Activated CD4-positive, alpha-beta memory T cell treated with anti-CD3 and anti-CD28 coated beads, Interleukin-2, amount 10 ng/mL, durations not matched to agents 7 days and 5 days (primary cell): ENCODE measurements around the gene FITM1. TPM values are rescaled to one million over a fixed set of nuclear protein-coding genes. Genes with fewer than 3 reads are reported as not detected.
A peak's percentile ranks its signal among the peaks of the same experiment; 100 is the strongest.

Experiments
- CTCF ChIA-PET: fragments of 350-600 bp; sonication (Branson Sonifier 250); formaldehyde crosslinking; loops from one replicate; lab custom pipeline; 2021; ENCODE audit warnings: antibody characterized with exemption, inconsistent platforms; lab: Charles Lee
- POLR2A ChIA-PET: fragments of 350-600 bp; sonication (Branson Sonifier 250); formaldehyde crosslinking; loops from one replicate; lab custom pipeline; 2021; ENCODE audit warnings: antibody characterized with exemption; lab: Charles Lee
- DNase-seq: peaks from one replicate; pipeline ENCODE4 v3.0.0-alpha.2; 2020
- H3K27ac Mint-ChIP-seq: one replicate; pipeline ENCODE4 v1.8.0; 2021; ENCODE audit warnings: mild to moderate bottlenecking, mixed read lengths
- H3K27me3 Mint-ChIP-seq: one replicate; pipeline ENCODE4 v1.8.0; 2021; ENCODE audit warnings: mixed read lengths
- H3K36me3 Mint-ChIP-seq: one replicate; pipeline ENCODE4 v1.8.0; 2021; ENCODE audit warnings: low read depth, mixed read lengths
- H3K4me1 Mint-ChIP-seq: one replicate; pipeline ENCODE4 v1.8.0; 2021; ENCODE audit warnings: mixed read lengths
- H3K4me3 Mint-ChIP-seq: one replicate; pipeline ENCODE4 v1.8.0; 2021; ENCODE audit warnings: mild to moderate bottlenecking, mixed read lengths
- H3K9me3 Mint-ChIP-seq: one replicate; pipeline ENCODE4 v1.8.0; 2021; ENCODE audit warnings: mixed read lengths
- total RNA-seq, 2 experiments: library from RNA; stranded (reverse); gene quantifications; one replicate each; pipeline ENCODE4 v1.2.3, GENCODE V29; 2021

Gene FITM1
- 1 to 10 TPM; 1.3 to 1.4 TPM for total RNA-seq

- Mint-ChIP-seq H3K4me3 (no peak within 1 kb of the TSS), H3K27me3 (no peaks in the 10 kb centered on the region), H3K36me3 (peaks cover 5% of the 10 kb centered on the region), H3K4me1 (peaks cover 17% of the 10 kb centered on the region), H3K9me3 (no peaks in the 10 kb centered on the region), H3K27ac (no peak within 1 kb of the TSS)
- POLR2A ChIA-PET: interaction anchor here (0.8 to 21.4 kb wide), 3 partner anchors 10 to 31 kb away, joined by 3 to 448 read pairs (median 4); partner anchors contain the start of genes DCAF11, IRF9 and NRL
- CTCF ChIA-PET: no interaction called here
- DNase-seq: no peak
Observed at GRCh38 chr14:24130380-24130716, at the start of gene FITM1. Gene FITM1 (plus strand): TSS chr14:24130659. CDS start chr14:24131564, 905 bp downstream.

GRCh38 chr14:24080888-24081738 lies 49.3 kb upstream of the FITM1 start:
- peaks cover 32% of the 10 kb centered on the region for H3K4me1 Mint-ChIP-seq
- H3K27ac Mint-ChIP-seq: peak overlapping the region; percentile 75
- no peaks in the 10 kb centered on the region for H3K36me3 Mint-ChIP-seq
- H3K27me3 Mint-ChIP-seq: peaks cover 11% of the 10 kb centered on the region
- ChIA-PET POLR2A (interaction anchor here (0.7 to 5.1 kb wide), 22 partner anchors 9 to 162 kb away, joined by 3 to 105 read pairs (median 6); partner anchors contain the start of genes CPNE6, DCAF11, DHRS4L2 and EMC9), CTCF (interaction anchor here (0.7 to 4.3 kb wide), 14 partner anchors 10 to 252 kb away, joined by 3 to 82 read pairs (median 4); partner anchors contain the start of genes CARMIL3, CPNE6, IRF9 and PCK2)
- H3K9me3 Mint-ChIP-seq: no peaks in the 10 kb centered on the region
- DNase-seq: peak; percentile 83
- peak overlapping the region; percentile 74 for H3K4me3 Mint-ChIP-seq

DNA sequence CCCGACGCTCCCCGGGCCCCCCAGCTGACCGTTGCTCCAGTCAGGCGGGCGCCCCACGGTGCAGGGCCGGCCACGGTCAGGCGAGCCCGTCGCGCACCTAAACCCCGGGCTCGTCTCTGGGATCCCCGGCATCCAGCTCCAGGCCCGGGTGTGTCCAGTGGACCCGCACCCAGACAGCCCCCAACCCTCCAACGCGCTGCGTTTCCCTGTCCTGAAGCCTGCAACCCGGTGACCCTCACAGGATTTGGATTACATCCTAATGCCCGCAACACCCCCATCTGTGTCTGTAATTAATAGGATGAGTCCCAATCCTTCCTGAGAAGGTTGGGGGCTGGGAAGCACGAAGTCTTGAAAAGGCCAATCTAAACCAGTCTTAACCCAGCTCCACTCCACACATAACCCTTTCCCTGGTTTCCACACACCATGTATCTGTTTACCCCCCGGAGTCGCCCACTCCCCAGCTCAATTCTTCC lies 48.7 kb upstream of the FITM1 start:
- H3K36me3 Mint-ChIP-seq: no peaks in the 10 kb centered on the region
- POLR2A ChIA-PET: interaction anchor here (1.1 to 5.1 kb wide), 15 partner anchors 8 to 79 kb away, joined by 3 to 105 read pairs (median 9); partner anchors contain the start of genes DCAF11, IRF9, NRL and PCK2

DNA sequence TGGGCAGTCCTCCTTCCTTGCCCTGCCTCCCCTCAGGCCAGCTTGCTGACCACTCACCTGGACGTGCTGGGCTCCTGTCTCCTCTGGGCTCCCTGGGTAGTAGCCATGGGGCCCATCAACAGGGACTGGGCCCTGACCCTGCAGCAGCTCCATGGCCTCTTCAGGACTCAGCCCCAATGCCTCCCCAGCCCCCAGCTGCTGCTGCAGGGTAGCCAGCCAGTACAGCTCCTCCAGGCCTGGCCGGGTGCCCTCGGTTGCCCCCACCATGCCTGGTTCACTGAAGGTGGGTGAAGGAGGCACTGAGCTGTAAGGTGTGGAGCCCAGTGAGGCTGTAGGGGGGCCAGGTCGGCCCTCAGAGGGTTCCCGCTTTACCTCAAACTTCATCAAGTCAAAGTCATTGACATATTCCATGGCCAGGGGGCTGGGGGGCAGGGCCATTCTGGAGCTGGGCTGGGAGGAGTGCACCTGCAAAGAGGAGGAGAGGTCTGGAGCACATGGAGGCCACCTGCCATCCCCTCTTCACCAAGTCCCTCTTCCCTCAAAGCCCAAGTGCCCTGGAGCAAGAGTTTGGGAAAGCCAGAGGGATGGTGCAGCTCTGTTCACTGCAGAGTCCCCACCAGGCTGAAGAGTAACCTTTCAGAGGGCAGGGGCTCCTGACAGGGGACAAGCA lies 47.9 kb upstream of the FITM1 start:
- Mint-ChIP-seq H3K4me1 (peaks cover 25% of the 10 kb centered on the region), H3K4me3 (peak overlapping the region; percentile 74), H3K27me3 (peaks cover 11% of the 10 kb centered on the region), H3K36me3 (no peaks in the 10 kb centered on the region), H3K9me3 (no peaks in the 10 kb centered on the region), H3K27ac (no peak overlapping the region)
- ChIA-PET CTCF (interaction anchor here (3.6 to 4.3 kb wide), 3 partner anchors 10 to 26 kb away, joined by 33 to 82 read pairs (median 41); partner anchors contain the start of gene PCK2), POLR2A (interaction anchor here (0.9 to 5.1 kb wide), 11 partner anchors 8 to 78 kb away, joined by 3 to 105 read pairs (median 9); partner anchors contain the start of genes DCAF11, EMC9, IRF9 and NRL)
- no peak for DNase-seq

More for the DNA sequence above, 48.7 kb upstream of the FITM1 start:
- Mint-ChIP-seq H3K4me3 (peak overlapping the region; percentile 74), H3K9me3 (no peaks in the 10 kb centered on the region), H3K27ac (peak overlapping the region; percentile 64), H3K27me3 (peaks cover 11% of the 10 kb centered on the region), H3K4me1 (peaks cover 26% of the 10 kb centered on the region)
- CTCF ChIA-PET: interaction anchor here (1.1 to 4.3 kb wide), 6 partner anchors 11 to 66 kb away, joined by 3 to 82 read pairs (median 20); partner anchors contain the start of genes PCK2 and RNF31
- DNase-seq: no peak

DNA sequence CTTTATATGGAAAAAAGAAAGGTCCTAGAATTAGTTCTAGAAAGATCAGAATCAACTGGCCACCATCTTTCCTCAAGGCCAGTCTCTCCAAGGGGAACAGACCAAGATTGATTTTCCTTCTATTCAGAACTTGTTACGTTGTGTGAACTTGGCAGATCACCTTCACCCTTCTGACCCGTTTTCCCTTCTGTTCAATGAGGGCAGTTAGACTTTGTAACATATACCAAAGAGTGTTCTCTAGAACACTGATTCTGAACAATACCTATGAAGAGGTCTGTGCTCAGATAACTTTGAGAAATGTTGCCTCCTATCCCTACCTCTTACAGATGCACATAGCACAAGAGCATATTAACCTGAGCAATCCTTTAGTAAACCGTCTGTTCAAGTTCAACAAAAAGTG lies 47.0 kb upstream of the FITM1 start:
- ChIA-PET CTCF (interaction anchor here (3.6 kb wide), 1 partner anchor 25 kb away, joined by 33 read pairs; no protein-coding TSS in a partner anchor), POLR2A (interaction anchor here (0.9 to 5.1 kb wide), 2 partner anchors 10 to 31 kb away, joined by 4 to 105 read pairs; partner anchors contain the start of genes DCAF11, NRL and PCK2)
- DNase-seq: no peak
- no peaks in the 10 kb centered on the region for H3K9me3 Mint-ChIP-seq
- peaks cover 11% of the 10 kb centered on the region for H3K27me3 Mint-ChIP-seq
- H3K36me3 Mint-ChIP-seq: no peaks in the 10 kb centered on the region
- H3K4me1 Mint-ChIP-seq: peaks cover 25% of the 10 kb centered on the region
- H3K27ac Mint-ChIP-seq: no peak overlapping the region
- H3K4me3 Mint-ChIP-seq: no peak overlapping the region

DNA sequence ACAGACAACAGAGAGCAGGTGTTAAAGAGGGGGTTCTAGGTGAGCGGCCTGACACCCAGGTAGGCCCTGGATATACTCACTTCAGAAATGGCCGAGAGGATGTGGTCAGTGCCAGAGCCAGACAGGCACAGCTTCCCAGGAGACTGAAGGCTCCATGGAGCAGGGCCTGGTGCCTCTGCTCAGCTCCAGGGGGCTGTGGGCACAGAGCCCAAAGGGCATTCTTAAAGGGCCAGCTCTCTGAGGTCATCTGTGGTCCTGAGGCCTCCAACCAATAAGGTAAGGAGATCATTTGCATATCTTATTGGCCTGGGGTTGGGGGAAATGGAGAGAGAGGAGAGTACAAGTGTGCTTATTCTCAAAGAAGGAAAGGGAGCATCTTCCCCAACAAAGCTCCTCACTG lies 46.0 kb upstream of the FITM1 start:
- H3K27me3 Mint-ChIP-seq: peaks cover 11% of the 10 kb centered on the region
- ChIA-PET POLR2A (interaction anchor here (1.1 to 3.2 kb wide), 3 partner anchors 8 to 30 kb away, joined by 4 to 13 read pairs (median 9); partner anchors contain the start of genes DCAF11, NRL and PCK2), CTCF (interaction anchor here (0.7 to 3.1 kb wide), 3 partner anchors 10 to 24 kb away, joined by 3 to 9 read pairs (median 3); partner anchors contain the start of gene PCK2)
- DNase-seq: no peak
- no peaks in the 10 kb centered on the region for H3K36me3 Mint-ChIP-seq
- no peak overlapping the region for H3K27ac Mint-ChIP-seq
- H3K9me3 Mint-ChIP-seq: no peaks in the 10 kb centered on the region
- peaks cover 21% of the 10 kb centered on the region for H3K4me1 Mint-ChIP-seq
- H3K4me3 Mint-ChIP-seq: no peak overlapping the region

GRCh38 chr14:24085215-24085614 lies 45.2 kb upstream of the FITM1 start:
- ChIA-PET CTCF (interaction anchor here (0.7 to 3.1 kb wide), 3 partner anchors 10 to 23 kb away, joined by 3 to 9 read pairs (median 3); no protein-coding TSS in a partner anchor), POLR2A (interaction anchor here (2.0 to 3.2 kb wide), 2 partner anchors 9 to 29 kb away, joined by 9 to 13 read pairs; partner anchors contain the start of genes DCAF11, NRL and PCK2)
- Mint-ChIP-seq H3K9me3 (no peaks in the 10 kb centered on the region), H3K4me1 (peaks cover 19% of the 10 kb centered on the region), H3K36me3 (no peaks in the 10 kb centered on the region), H3K4me3 (no peak overlapping the region), H3K27ac (no peak overlapping the region), H3K27me3 (peaks cover 11% of the 10 kb centered on the region)
- DNase-seq: no peak

DNA sequence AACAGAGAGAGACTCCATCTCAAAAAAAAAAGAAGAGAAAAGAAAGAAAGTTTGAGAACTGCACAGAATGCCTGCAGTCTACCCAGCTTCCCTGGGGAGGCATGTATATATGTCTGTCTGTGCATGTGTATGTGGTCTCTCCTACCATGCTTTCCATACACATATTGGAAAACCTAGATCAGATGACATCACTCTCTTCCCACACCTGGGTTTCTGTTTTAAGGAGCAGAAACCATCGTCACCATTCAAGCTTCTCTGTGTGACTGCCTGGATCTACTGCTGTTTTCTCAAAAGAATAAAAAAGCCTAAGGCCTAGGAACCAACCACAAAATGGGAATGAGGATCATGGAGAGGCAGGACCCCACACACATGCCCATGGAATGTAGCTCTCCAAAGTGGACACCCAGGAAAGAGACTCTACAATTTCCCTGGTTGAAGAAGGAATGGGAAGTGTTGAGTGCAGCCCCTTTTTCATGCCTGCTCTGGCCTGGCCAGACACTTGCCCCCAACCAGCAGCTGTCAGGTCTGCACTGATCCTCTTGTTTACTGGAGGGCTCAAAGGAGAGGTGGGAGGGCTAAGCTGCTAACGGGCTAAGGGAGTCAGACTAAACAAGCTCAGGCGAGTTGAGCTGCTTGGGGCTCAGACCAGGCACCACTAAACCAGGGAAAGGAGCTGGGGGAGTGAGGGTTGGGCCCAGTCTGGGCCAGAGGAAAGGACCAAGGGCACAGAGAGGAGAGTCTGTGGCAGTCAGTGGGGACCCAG lies 44.1 kb upstream of the FITM1 start:
- ChIA-PET POLR2A (interaction anchor here (2.0 to 3.2 kb wide), 2 partner anchors 8 to 28 kb away, joined by 9 to 13 read pairs; partner anchors contain the start of genes DCAF11, NRL and PCK2), CTCF (interaction anchor here (0.7 to 3.1 kb wide), 5 partner anchors 11 to 30 kb away, joined by 3 to 9 read pairs (median 3); no protein-coding TSS in a partner anchor)
- Mint-ChIP-seq H3K4me3 (no peak overlapping the region), H3K36me3 (no peaks in the 10 kb centered on the region), H3K4me1 (peaks cover 14% of the 10 kb centered on the region), H3K27ac (no peak overlapping the region), H3K27me3 (peaks cover 11% of the 10 kb centered on the region), H3K9me3 (no peaks in the 10 kb centered on the region)
- no peak for DNase-seq

- POLR2A ChIA-PET: interaction anchor here (3.2 kb wide), 1 partner anchor 8 kb away, joined by 13 read pairs; the partner anchor contains the start of gene PCK2
Observed at GRCh38 chr14:24087004-24087403, 43.5 kb upstream of the FITM1 start.

GRCh38 chr14:24088095-24088494 lies 42.4 kb upstream of the FITM1 start:
- POLR2A ChIA-PET: no interaction called here
- no peak for DNase-seq
- Mint-ChIP-seq H3K9me3 (no peaks in the 10 kb centered on the region), H3K4me1 (peaks cover 15% of the 10 kb centered on the region), H3K4me3 (no peak overlapping the region), H3K27ac (no peak overlapping the region), H3K27me3 (peaks cover 3% of the 10 kb centered on the region), H3K36me3 (no peaks in the 10 kb centered on the region)
- CTCF ChIA-PET: interaction anchor here (1.2 to 12.0 kb wide), 3 partner anchors 13 to 32 kb away, joined by 3 to 254 read pairs (median 216); no protein-coding TSS in a partner anchor

More at GRCh38 chr14:24087004-24087403, 43.5 kb upstream of the FITM1 start:
- Mint-ChIP-seq H3K27me3 (peaks cover 9% of the 10 kb centered on the region), H3K27ac (no peak overlapping the region), H3K4me1 (peaks cover 10% of the 10 kb centered on the region), H3K36me3 (no peaks in the 10 kb centered on the region), H3K9me3 (no peaks in the 10 kb centered on the region), H3K4me3 (no peak overlapping the region)
- DNase-seq: no peak
- CTCF ChIA-PET: interaction anchor here (1.5 to 3.1 kb wide), 2 partner anchors 21 to 28 kb away, joined by 8 to 9 read pairs; no protein-coding TSS in a partner anchor

GRCh38 chr14:24089890-24090289 lies 40.6 kb upstream of the FITM1 start:
- ChIA-PET CTCF (interaction anchor here (1.1 to 12.0 kb wide), 12 partner anchors 9 to 459 kb away, joined by 3 to 254 read pairs (median 8); partner anchors contain the start of genes DCAF11, EMC9, IRF9 and NRL), POLR2A (interaction anchor here (0.8 to 10.0 kb wide), 7 partner anchors 9 to 46 kb away, joined by 3 to 145 read pairs (median 11); partner anchors contain the start of genes DCAF11, NRL and PSME1)
- Mint-ChIP-seq H3K27me3 (no peaks in the 10 kb centered on the region), H3K36me3 (peaks cover 3% of the 10 kb centered on the region), H3K27ac (no peak overlapping the region), H3K9me3 (no peaks in the 10 kb centered on the region), H3K4me1 (peaks cover 22% of the 10 kb centered on the region), H3K4me3 (no peak overlapping the region)
- DNase-seq: no peak
